ENCODE data around the gene UBXN6. TPM values are rescaled to one million over a fixed set of nuclear protein-coding genes. Genes with fewer than 3 reads are reported as not detected.

UBXN6 gene
- total RNA-seq, 1 experiment from 2014 or later: 76.5 TPM

- Histone ChIP-seq H3K9me2 (ENCODE audit: insufficient read depth) (no peaks in the 10 kb centered on the region), H3K27ac (ENCODE audit: low read depth, low read length) (no peak overlapping the region), H2AFZ (ENCODE audit: low read depth, low read length, poor library complexity, severe bottlenecking) (no peak overlapping the region), H3K36me3 (ENCODE audit: control insufficient read depth in 1 of 2, insufficient read depth in 2 of 2, low read length in 2 of 2) (peaks cover 0 to 3% of the 10 kb centered on the region in 2 experiments; a peak in 1 of 4 replicates), H3K4me3 (replicated peaks in 1 of 2; ENCODE audit: low read depth in 1 of 2, low read length in 2 of 2) (no peak overlapping the region), H3K4me2 (ENCODE audit: low read length) (no peak overlapping the region), H3K9ac (ENCODE audit: low read length) (no peak overlapping the region), H3K4me1 (ENCODE audit: control insufficient read depth in 1 of 2, insufficient read depth in 2 of 2, low read length in 2 of 2) (peaks cover 0 to 11% of the 10 kb centered on the region in 2 experiments; a peak in 2 of 4 replicates), H4K20me1 (ENCODE audit: insufficient read depth) (no peaks in the 10 kb centered on the region), H3K27me3 (ENCODE audit: insufficient read depth, low read length) (no peaks in the 10 kb centered on the region), H3K79me2 (ENCODE audit: insufficient read depth, low read length) (no peaks in the 10 kb centered on the region), H3K9me3 (ENCODE audit: control insufficient read depth in 1 of 2, insufficient read depth in 1 of 2, low read depth in 1 of 2, low read length in 2 of 2) (no peaks in the 10 kb centered on the region)
- BruUV-seq (replicated peaks): no TSS peak
- ATAC-seq: no peak
- DNase-seq (ENCODE audit: low read depth, low spot score): no peak
- CTCF ChIA-PET: no interaction called here
- RAD21 ChIA-PET (ENCODE audit: low non-redundant PET in 1 of 2, low total read pairs in 2 of 2, uncharacterized antibody in 2 of 2, unreplicated experiment in 2 of 2): no interaction called here
- no peak for TF ChIP-seq JUND (IDR thresholded peaks at IDR 0.05)
- TF ChIP-seq SIN3A (IDR thresholded peaks at IDR 0.05; ENCODE audit: low read depth): no peak
- TF ChIP-seq EZH2 (IDR thresholded peaks at IDR 0.05): no peak
- no peak for TF ChIP-seq CBX3 (IDR thresholded peaks at IDR 0.05; ENCODE audit: low read depth)
- no peak for TF ChIP-seq ZFX (IDR thresholded peaks at IDR 0.05)
- TF ChIP-seq MAX (IDR thresholded peaks at IDR 0.05): no peak
- TF ChIP-seq POLR2AphosphoS5 (IDR thresholded peaks at IDR 0.05; ENCODE audit: low read depth, low read length): no peak
- TF ChIP-seq EZH2phosphoT487 (IDR thresholded peaks at IDR 0.05; ENCODE audit: borderline replicate concordance): no peak
- no peak for TF ChIP-seq ATF3 (IDR thresholded peaks at IDR 0.05)
- no peak for TF ChIP-seq ZBTB33 (IDR thresholded peaks at IDR 0.05; ENCODE audit: extremely low read depth, insufficient replicate concordance, low read length)
- TF ChIP-seq EGR1 (IDR thresholded peaks at IDR 0.05; ENCODE audit: low read depth): no peak
- TF ChIP-seq YY1 (IDR thresholded peaks at IDR 0.05; ENCODE audit: extremely low read depth, insufficient replicate concordance, low read depth, low read length): no peak
- no peak for TF ChIP-seq RAD21 (IDR thresholded peaks at IDR 0.05; ENCODE audit: low read depth)
- TF ChIP-seq, protein P1, sequence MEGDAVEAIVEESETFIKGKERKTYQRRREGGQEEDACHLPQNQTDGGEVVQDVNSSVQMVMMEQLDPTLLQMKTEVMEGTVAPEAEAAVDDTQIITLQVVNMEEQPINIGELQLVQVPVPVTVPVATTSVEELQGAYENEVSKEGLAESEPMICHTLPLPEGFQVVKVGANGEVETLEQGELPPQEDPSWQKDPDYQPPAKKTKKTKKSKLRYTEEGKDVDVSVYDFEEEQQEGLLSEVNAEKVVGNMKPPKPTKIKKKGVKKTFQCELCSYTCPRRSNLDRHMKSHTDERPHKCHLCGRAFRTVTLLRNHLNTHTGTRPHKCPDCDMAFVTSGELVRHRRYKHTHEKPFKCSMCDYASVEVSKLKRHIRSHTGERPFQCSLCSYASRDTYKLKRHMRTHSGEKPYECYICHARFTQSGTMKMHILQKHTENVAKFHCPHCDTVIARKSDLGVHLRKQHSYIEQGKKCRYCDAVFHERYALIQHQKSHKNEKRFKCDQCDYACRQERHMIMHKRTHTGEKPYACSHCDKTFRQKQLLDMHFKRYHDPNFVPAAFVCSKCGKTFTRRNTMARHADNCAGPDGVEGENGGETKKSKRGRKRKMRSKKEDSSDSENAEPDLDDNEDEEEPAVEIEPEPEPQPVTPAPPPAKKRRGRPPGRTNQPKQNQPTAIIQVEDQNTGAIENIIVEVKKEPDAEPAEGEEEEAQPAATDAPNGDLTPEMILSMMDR (IDR thresholded peaks at IDR 0.05 in 2 of 3, conservative IDR thresholded peaks at IDR 0.05 in 1 of 3; ENCODE audit: borderline replicate concordance in 1 of 3, insufficient read depth in 1 of 3, low read depth in 2 of 3, low read length in 2 of 3): no peak
- POLR2A ChIA-PET: no interaction called here
- intact Hi-C loops (cut with micrococcal nuclease): no loop called here
These were observed 45.7 kb upstream of the UBXN6 start for GRCh38 chr19:4503132-4503824.
